CD4-positive, alpha-beta T cell treated with Interferon alpha-2 for 1 hour (primary cell): ENCODE measurements around the gene TAP1.
"Not testable (repeated sequence)": the region's sequence is repeated elsewhere in the genome, so short reads cannot be mapped to it uniquely, and the experiment has no call there.

ENCODE experiments used
- DNase-seq, 2 donors: peaks; one replicate each; pipeline ENCODE4 v3.0.0-alpha.2; 2020 to 2022

The TAP1 gene

DNA sequence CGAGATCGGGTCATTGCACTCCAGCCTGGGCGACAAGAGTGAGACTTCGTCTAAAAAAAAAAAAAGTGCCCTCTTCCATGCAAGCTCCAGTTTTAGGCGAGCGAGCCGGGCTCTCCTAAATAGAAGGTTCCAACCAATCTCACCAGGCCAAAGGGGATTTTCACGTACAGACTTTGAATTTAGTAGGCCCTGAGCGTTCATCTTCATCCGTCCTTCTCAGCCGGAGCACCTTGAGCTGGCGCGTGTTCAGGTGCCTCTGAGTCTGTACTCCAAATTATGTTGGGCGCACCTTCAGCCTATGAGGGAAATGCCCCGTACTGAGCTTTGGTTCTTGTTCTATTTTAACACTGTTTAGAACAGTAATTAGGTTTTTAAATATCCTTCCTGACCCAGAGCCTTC, 14.1 kb downstream of the TAP1 start:
- DNase-seq: no peak

DNA sequence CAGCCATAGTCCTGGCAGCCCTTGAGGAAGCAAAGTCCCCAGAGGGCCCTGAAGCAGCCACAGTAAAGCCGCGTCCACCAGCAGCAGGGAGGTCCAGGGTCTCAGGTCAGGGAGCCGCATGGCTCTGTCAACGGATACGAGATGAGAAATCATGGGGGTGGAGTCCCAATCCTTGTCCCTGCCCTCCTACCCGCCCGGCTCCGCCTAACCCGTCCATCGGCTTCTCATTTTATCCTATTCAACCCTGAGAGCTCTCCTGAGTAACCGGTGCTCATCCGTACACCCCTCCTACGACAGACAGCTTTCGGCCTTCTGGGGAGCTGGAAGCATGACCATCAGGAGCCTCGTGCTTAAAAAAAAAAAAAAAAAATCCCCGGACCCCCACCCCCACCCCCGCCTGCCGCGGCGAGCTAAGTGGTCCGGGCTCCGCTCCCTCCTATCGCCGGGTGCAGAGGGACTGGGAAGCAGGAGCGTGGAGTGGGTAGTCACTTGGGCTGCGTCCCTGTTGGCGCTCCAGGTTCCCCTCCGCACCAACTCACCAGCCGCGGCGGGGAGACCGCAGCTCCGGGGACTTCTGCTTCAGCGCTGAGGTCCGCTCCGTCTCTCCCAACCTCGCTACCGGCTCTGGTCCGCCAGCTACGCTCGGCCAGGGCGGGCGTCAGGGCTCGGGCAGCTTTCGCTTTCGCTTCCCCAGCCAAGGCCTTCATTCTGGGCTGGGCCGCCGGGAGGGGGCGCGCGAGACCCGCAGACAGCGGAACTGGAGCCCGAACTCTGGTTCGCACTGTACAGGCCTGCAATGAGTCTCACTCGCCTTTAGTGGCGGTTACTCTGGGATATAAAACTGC, 15.2 kb downstream of the TAP1 start, which contains the start of gene TAP2:
Gene TAP2 (minus strand): TSS at position 626 of the 845 bp plus-strand sequence. CDS start 506 bp downstream, at position 120.
- DNase-seq: peak; percentile 96 to 98

DNA sequence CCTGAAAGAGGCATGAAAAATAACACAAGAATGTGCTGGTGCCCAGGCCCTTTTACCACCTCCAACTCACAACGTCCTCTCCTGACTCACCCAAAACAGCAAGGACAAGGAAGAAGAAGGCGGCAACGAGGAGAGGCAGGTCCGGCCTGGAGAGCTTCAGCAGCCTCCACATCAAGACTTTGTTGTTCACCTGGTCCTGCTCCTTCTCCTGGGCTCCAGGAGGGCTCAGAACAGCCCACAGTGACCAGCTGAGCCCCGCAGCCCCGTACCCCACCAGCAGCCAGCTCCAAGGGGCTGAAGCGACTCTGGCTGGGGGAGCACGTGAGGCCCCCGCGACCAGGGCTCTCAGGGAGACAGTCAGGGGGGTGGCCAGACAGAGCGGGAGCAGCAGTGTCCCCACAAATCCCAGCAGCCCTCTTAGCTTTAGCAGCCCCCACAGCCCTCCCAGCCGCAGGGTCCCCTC, 15.8 kb downstream of the TAP1 start:
- no peak for DNase-seq

GRCh38 chr6:32836873-32837272, 16.6 kb downstream of the TAP1 start:
- DNase-seq: no peak

DNA sequence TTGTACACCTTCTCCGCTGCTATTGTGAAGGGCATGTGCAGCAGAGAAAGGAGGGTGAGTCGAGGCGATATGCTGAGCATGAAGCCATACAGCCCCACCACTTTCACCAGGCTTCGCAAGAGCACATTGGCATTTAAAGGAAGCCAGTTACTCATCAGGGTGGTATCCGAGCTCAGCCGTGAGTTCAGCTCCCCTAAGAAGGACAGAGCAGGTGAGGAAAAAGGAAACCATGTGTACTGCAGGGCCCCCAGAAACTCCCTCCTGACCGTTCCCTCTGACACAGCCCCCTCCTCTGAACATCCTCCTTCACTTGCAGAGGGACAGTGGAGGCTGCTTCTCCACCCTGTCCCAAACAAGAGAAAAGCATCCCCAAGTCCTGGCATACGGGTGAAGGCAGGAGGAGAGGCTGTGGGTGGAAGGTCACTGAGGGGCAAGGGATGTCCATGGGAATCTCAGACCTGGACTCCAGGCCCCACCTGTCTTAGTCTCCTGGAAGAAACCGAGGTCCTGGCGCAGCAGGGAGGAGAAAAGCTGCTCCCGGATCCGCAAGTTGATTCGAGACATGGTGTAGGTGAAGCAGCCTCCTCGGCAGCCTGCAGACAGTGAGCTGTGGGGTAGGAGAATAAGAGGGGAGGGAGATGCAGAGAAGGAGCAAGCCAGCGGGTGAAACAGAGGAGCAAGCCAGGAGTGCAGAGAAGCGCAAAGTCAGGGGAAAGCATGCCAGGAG, 18.2 kb downstream of the TAP1 start:
- no peak for DNase-seq

- DNase-seq: no peak
Observed at GRCh38 chr6:32833664-32834063, 19.8 kb downstream of the TAP1 start.

GRCh38 chr6:32832535-32832934, 21.0 kb downstream of the TAP1 start:
- DNase-seq: no peak

- no peak for DNase-seq
Observed at GRCh38 chr6:32830936-32831335, 22.6 kb downstream of the TAP1 start.

GRCh38 chr6:32830017-32830416, 23.5 kb downstream of the TAP1 start:
- DNase-seq: no peak

DNA sequence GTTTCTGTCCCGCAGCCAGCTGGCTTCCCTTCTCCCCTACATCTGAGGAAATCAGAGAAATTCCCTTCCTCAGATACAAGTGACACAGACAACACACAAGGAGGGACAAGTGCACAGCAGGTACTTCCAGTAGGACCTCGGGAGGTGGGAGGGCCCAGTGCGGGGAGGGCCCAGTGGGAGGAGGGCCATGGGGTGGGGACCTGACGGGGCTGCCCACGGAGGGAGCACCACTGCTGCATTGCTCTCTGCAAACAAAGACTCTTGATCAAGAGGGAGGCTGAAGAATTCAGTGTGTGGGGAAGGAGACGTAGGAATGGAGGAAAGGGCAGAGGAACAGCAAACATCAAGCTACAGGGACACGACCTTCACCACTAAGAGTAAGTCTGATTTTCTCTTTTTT, 24.0 kb downstream of the TAP1 start:
- no peak for DNase-seq

DNA sequence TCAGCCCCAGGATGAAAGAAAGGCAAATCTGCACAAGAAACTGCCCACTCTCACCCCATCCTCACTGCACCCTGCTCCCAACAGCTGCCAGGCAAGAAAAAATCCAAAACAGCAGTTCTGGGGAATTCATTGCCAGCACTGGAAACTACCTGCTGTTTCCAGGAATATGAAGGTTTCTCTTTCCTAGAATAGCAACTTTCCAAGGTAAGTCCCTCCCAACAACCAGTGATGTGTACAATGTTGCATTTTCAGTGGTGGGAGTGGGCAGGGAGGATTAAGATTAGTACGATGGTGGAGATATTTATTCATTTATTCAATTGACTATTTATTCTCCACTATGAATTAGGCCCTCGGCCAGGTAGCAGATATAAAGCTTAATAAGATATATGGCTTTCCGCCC, 26.5 kb downstream of the TAP1 start:
- peak in 1 of 2 donors; percentile 40 for DNase-seq

- DNase-seq: peak in 1 of 2 donors; percentile 36
Observed at GRCh38 chr6:32825966-32826365, 27.5 kb downstream of the TAP1 start.

DNA sequence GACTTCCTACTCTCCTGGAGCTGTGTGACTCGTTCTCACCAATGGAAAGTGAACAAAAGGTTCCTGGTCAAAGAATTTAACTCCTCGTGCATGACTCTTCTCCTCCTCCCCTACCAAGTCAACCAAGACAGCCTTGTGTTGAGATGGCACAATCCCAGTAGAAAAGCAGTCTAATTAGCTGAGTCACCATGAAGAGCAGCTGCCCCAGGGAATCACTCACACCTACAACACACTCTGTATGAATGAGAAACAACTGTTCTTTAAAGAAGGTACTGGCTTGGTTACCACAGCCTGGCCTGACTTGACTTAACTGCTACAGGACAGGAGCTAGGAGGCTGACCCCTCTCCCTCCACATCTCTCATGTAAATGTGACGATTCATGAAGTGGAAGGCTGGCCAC, 33.8 kb downstream of the TAP1 start:
- no peak for DNase-seq

DNA sequence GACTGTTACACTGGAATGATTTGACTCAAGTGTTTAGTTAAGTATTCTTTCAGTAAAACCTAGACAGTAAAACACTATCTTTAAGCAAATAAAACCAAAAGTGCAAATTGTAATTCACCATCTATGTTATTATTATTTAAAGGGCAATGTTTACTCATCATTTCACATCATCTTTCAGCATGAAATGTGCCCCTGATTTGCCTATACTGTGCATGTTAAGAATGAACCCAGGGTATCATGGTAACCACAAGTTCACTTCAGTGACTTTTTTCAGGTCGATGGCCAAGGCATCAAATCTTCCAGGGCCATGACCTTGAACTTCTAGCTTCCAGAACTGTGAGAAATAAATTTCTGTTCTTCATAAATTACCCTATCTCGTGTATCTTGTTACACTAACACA, 34.6 kb downstream of the TAP1 start:
- DNase-seq: no peak

DNA sequence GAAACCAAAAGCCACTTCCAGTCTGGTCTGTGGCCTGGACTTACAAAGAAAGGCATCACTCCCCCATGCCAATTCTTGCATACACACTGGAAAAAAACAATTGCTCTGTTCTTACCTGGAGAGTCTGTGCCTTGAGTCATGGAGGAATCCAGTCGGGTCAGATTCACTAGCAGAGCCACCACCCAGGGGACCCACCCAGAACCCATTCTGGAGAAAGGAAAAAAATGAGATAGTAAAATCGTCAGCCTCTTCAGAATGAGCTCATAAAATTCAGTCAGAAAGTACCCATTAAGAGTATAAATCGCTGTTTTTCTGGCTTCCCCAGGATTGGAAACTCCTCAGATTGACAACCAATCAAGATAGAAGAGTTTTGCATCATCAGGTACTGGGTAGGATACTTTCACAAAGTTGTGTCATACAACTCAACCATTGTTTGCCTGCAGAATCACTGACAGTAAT, 36.7 kb downstream of the TAP1 start, which contains the start of gene HLA-DOB:
Gene HLA-DOB (minus strand): TSS at position 257 of the 459 bp plus-strand sequence. CDS start 51 bp downstream, at position 206.
- DNase-seq: peak in 1 of 2 donors; percentile 48

- DNase-seq: no peak
Observed at GRCh38 chr6:32815996-32816395, 37.5 kb downstream of the TAP1 start.

GRCh38 chr6:32815115-32815514, 38.4 kb downstream of the TAP1 start:
- no peak for DNase-seq

GRCh38 chr6:32814145-32814544, 39.4 kb downstream of the TAP1 start:
- DNase-seq: no peak

DNA sequence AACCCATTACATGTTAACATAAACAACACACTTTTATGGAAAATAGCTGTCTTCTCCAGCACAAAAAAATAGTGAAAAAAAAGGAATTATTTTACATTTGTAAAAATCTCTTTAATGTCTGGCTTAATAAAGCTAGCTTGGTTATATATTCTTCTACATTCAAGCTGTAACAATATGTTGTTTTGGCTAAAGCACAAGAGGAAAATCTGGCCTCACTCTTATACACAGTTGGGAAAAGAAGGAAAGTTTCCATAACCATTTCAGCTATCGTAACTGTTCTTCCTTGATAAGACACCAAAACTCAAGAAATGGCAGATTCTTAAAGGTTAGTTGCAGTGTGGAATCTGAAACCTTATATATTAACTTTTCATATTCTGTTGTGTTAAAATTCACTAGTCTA, 44.3 kb downstream of the TAP1 start:
- no peak for DNase-seq

GRCh38 chr6:32807020-32807580, 46.4 kb downstream of the TAP1 start:
- DNase-seq: no peak

DNA sequence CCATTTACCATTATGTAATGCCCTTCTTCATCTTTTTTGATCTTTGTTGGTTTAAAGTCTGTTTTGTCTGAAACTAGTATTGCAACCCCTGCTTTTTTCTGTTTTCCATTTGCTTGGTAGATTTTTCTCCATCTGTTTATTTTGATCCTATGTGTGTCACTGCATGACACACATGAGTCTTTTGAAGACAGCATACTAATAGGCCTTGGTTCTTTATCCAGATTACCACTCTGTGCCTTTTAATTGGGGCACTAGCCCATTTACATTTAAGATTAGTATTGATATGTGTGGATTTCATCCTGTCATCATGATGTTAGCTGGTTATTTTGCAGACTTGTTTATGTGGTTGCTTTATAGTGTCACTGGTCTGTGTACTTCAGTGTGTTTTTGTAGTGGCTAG, 48.1 kb downstream of the TAP1 start:
- not testable (repeated sequence) for DNase-seq

GRCh38 chr6:32803416-32803815, 50.1 kb downstream of the TAP1 start:
- no peak for DNase-seq

DNA sequence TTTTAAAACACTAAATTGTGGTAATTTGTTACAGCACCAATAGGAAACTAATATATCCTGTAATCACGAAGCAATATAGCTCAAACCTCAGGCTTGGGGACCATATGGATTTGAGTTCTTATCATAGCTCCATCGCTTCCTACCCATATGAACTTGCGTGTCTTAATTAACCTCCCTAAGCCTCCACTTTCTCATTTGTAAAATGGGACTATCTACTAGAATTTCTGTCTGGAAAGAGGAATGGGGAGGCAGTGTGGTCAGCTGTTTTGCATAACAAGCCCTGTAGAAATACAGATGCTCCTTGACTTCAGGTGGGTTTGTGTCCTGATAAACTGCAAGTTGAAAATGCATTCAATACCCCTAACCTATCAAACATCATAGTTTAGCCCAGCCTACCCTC, 53.8 kb downstream of the TAP1 start:
- no peak for DNase-seq
